PC-3 (cell line): ENCODE results near the gene AACS. TPM values are rescaled to one million over a fixed set of nuclear protein-coding genes. Genes with fewer than 3 reads are reported as not detected.

Experiments used
- ATAC-seq: fragments of 200-7000 bp; cut with Tn5 transposase; 2 replicates; pipeline ENCODE4 v1.9.1; 2020; ENCODE audit warnings: mild to moderate bottlenecking, moderate library complexity
- BruUV-seq: library from RNA; stranded (reverse); fragments of 400-500 nt; replicated peaks from 2 replicates; lab custom pipeline; 2021; lab: Mats Ljungman, UMichigan
- CTCF ChIA-PET: fragments of 300-600 bp; sonication (Branson Sonifier 250); formaldehyde crosslinking; loops from one replicate; lab custom pipeline; 2022; ENCODE audit warnings: antibody characterized with exemption; lab: Charles Lee
- POLR2A ChIA-PET: fragments of 300-600 bp; sonication (Branson Sonifier 250); formaldehyde crosslinking; loops from one replicate; lab custom pipeline; 2022; ENCODE audit warnings: antibody characterized with exemption; ENCODE audit not compliant: unreplicated experiment; lab: Charles Lee
- DNase-seq: peaks from one replicate; pipeline ENCODE4 v3.0.0-alpha.2; 2015
- H2AFZ ChIP-seq: fragments of 300-600 bp; sonication (generic); 2 replicates; pipeline ENCODE4 v1.6.0; 2016; ENCODE audit warnings: antibody characterized with exemption, low read length
- H3F3A ChIP-seq: fragments of 300-600 bp; sonication (generic); one replicate; pipeline ENCODE4 v1.6.0; 2017; ENCODE audit warnings: antibody characterized with exemption, low read length, control low read depth, mild to moderate bottlenecking; ENCODE audit not compliant: unreplicated experiment
- H3K27ac ChIP-seq: fragments of 300-600 bp; sonication (generic); 2 replicates; pipeline ENCODE4 v1.5.1; 2016; ENCODE audit warnings: mild to moderate bottlenecking, low read length
- H3K27me3 ChIP-seq: fragments of 300-600 bp; sonication (generic); 2 replicates; pipeline ENCODE4 v1.6.1; 2016; ENCODE audit warnings: low read length, mixed read lengths
- H3K36me3 ChIP-seq: fragments of 300-600 bp; sonication (generic); 2 replicates; pipeline ENCODE4 v1.6.1; 2016; ENCODE audit warnings: low read depth, mixed run types, low read length, mixed read lengths
- H3K4me1 ChIP-seq: fragments of 300-600 bp; sonication (generic); 2 replicates; pipeline ENCODE4 v1.5.1; 2016; ENCODE audit warnings: low read length; ENCODE audit not compliant: insufficient read depth
- H3K4me2 ChIP-seq: fragments of 300-600 bp; sonication (generic); 2 replicates; pipeline ENCODE4 v1.6.0; 2016; ENCODE audit warnings: low read length
- H3K4me3 ChIP-seq: fragments of 300-600 bp; sonication (generic); 2 replicates; pipeline ENCODE4 v1.5.1; 2016; ENCODE audit warnings: mild to moderate bottlenecking, low read length, mixed read lengths
- H3K79me2 ChIP-seq: fragments of 300-600 bp; sonication (generic); 2 replicates; pipeline ENCODE4 v1.6.1; 2017; ENCODE audit warnings: low read length, mixed read lengths
- H3K9ac ChIP-seq: fragments of 300-600 bp; sonication (generic); 2 replicates; pipeline ENCODE4 v1.6.0; 2016; ENCODE audit warnings: mild to moderate bottlenecking, low read length
- H3K9me2 ChIP-seq: fragments of 300-600 bp; sonication (generic); replicated peaks from 2 replicates; pipeline ENCODE4 v1.6.1; 2016; ENCODE audit warnings: mixed run types, low read length, mixed read lengths
- H3K9me3 ChIP-seq: fragments of 300-600 bp; sonication (generic); 2 replicates; pipeline ENCODE4 v1.6.1; 2016; ENCODE audit warnings: low read length, mixed read lengths
- H4K20me1 ChIP-seq: fragments of 300-600 bp; sonication (generic); 2 replicates; pipeline ENCODE4 v1.6.1; 2016; ENCODE audit warnings: low read length, mixed read lengths
- CTCF ChIP-seq: fragments of 300-600 bp; sonication (generic); conservative IDR thresholded peaks from 2 replicates; pipeline ENCODE4 v1.5.1; 2017; ENCODE audit warnings: antibody characterized with exemption, low read depth, mild to moderate bottlenecking, low read length
- EZH2 ChIP-seq: fragments of 300-600 bp; sonication (generic); IDR thresholded peaks from one replicate; pipeline ENCODE4 v1.6.1; 2017; ENCODE audit warnings: antibody characterized with exemption, mild to moderate bottlenecking, low read length; ENCODE audit not compliant: unreplicated experiment
- EZH2phosphoT487 ChIP-seq: fragments of 300-600 bp; sonication (generic); IDR thresholded peaks from 2 replicates; pipeline ENCODE4 v1.6.1; 2018; ENCODE audit warnings: mild to moderate bottlenecking, antibody characterized with exemption, low read length, borderline replicate concordance
- intact Hi-C: fragments of 100-400 bp; cut with micrococcal nuclease; formaldehyde crosslinking; loops from 2 replicates; pipeline ENCODE4 v1.9.0; 2023
- total RNA-seq: library from RNA; depleted of rRNA; stranded (reverse); fragments of >200 nt; gene quantifications from 2 replicates; pipeline ENCODE4 v1.2.3, GENCODE V29; 2014

AACS gene
- total RNA-seq, 1 experiment from 2014 or later, result 31.9 TPM

GRCh38 chr12:125064492-125064891 is 743 bp upstream of the AACS start:
- ATAC-seq (no peak), DNase-seq (no peak)
- peak overlapping the region; percentile 100 for H2AFZ ChIP-seq
- H3K27ac ChIP-seq, result no peak overlapping the region
- TF ChIP-seq CTCF (no peak), EZH2 (no peak), EZH2phosphoT487 (no peak)
- H3K79me2 ChIP-seq, result peaks cover 40% of the 10 kb centered on the region
- H4K20me1 ChIP-seq, result 0 out of 2 replicates have a peak, but pooled peaks cover 3% of the 10 kb centered on the region
- H3K36me3 ChIP-seq, result no peaks in the 10 kb centered on the region
- H3K9ac ChIP-seq, result peak overlapping the region; percentile 75; the same call in 1 of the 2 replicates
- BruUV-seq, result no TSS peak
- H3K4me3 ChIP-seq, result peak overlapping the region; percentile 98
- intact Hi-C loops, result loop anchor here (2.0 kb wide), 1 partner anchor 70 kb away; no protein-coding TSS in a partner anchor
- no peaks in the 10 kb centered on the region for H3K9me2 ChIP-seq
- H3K27me3 ChIP-seq, result no peaks in the 10 kb centered on the region
- POLR2A ChIA-PET, result interaction anchor here (1.0 kb wide), 1 partner anchor 15 kb away, joined by 12 read pairs; no protein-coding TSS in a partner anchor
- no peaks in the 10 kb centered on the region for H3K9me3 ChIP-seq
- H3F3A ChIP-seq, result no peaks in the 10 kb centered on the region
- CTCF ChIA-PET, result interaction anchor here (0.6 kb wide), 1 partner anchor 1352 kb away, joined by 3 read pairs; no protein-coding TSS in a partner anchor
- peak overlapping the region; percentile 100 for H3K4me2 ChIP-seq
- H3K4me1 ChIP-seq, result peaks cover 22% of the 10 kb centered on the region

- CTCF ChIA-PET, result no interaction called here
These were observed 810 bp downstream of the AACS start for GRCh38 chr12:125065919-125066570.

More at GRCh38 chr12:125065919-125066570, 810 bp downstream of the AACS start:
- ATAC-seq (peak; percentile 9), DNase-seq (peak; percentile 6)
- peaks cover 56% of the 10 kb centered on the region for H3K79me2 ChIP-seq
- peaks cover 3% of the 10 kb centered on the region; the same call in 1 of the 2 replicates for H3K36me3 ChIP-seq
- H4K20me1 ChIP-seq, result 0 out of 2 replicates have a peak, but pooled peaks cover 4% of the 10 kb centered on the region
- H3K27me3 ChIP-seq, result no peaks in the 10 kb centered on the region
- H3K9me2 ChIP-seq, result no peaks in the 10 kb centered on the region
- H3K9me3 ChIP-seq, result no peaks in the 10 kb centered on the region
- H2AFZ ChIP-seq, result peak overlapping the region; percentile 100
- H3K4me1 ChIP-seq, result peaks cover 22% of the 10 kb centered on the region
- POLR2A ChIA-PET, result no interaction called here
- no peak overlapping the region for H3K27ac ChIP-seq
- BruUV-seq, result no TSS peak
- peak overlapping the region; percentile 100 for H3K4me2 ChIP-seq
- no peaks in the 10 kb centered on the region for H3F3A ChIP-seq
- H3K4me3 ChIP-seq, result peak overlapping the region; percentile 98
- peak overlapping the region; percentile 75 for H3K9ac ChIP-seq
- intact Hi-C loops, result loop anchor here (1.0 to 2.0 kb wide), 2 partner anchors 17 to 71 kb away; no protein-coding TSS in a partner anchor
- TF ChIP-seq EZH2phosphoT487 (no peak), EZH2 (no peak), CTCF (no peak)
